Transverse colon (tissue), 4 donors: ENCODE data around the gene LCE3E.

Experiments
- CTCF ChIP-seq, 5 experiments: fragments of 200-600 bp in 3 of 5; fragments of 450-650 bp in 2 of 5; sonication (generic) in 3 of 5; IDR thresholded peaks; 1 replicate in 2 of 5; 2 replicates in 3 of 5; pipeline ENCODE4 v1.5.1; 2016 to 2017; ENCODE audit warnings: antibody characterized with exemption in 5 of 5, inconsistent platforms in 3 of 5, mild to moderate bottlenecking in 2 of 5, moderate library complexity in 1 of 5
- EP300 ChIP-seq: sonication (generic); formaldehyde crosslinking; IDR thresholded peaks from one replicate; pipeline ENCODE4 v1.6.1; 2017; ENCODE audit warnings: antibody characterized with exemption, low read depth
- POLR2A ChIP-seq: fragments of 450-650 bp; IDR thresholded peaks from one replicate; pipeline ENCODE4 v1.6.1; 2016; ENCODE audit warnings: antibody characterized with exemption, mild to moderate bottlenecking, moderate library complexity
- POLR2AphosphoS5 ChIP-seq, 3 donors: sonication (generic); formaldehyde crosslinking; IDR thresholded peaks; one replicate each; pipeline ENCODE4 v1.6.1; 2016; ENCODE audit warnings: antibody characterized with exemption in 3 of 3

GRCh38 chr1:152520561-152521090 lies 46.0 kb downstream of the LCE3E start:
- no peak for TF ChIP-seq CTCF (IDR thresholded peaks at IDR 0.05)
- TF ChIP-seq EP300 = no peak
- no peak for TF ChIP-seq POLR2A
- TF ChIP-seq POLR2AphosphoS5 (IDR thresholded peaks at IDR 0.05) = no peak
